Measurements from ENCODE around the gene ARL4D.

The ARL4D gene

GRCh38 chr17:43430936-43431713, 32.3 kb downstream of the ARL4D start:
- DNase-seq, result no peak

DNA sequence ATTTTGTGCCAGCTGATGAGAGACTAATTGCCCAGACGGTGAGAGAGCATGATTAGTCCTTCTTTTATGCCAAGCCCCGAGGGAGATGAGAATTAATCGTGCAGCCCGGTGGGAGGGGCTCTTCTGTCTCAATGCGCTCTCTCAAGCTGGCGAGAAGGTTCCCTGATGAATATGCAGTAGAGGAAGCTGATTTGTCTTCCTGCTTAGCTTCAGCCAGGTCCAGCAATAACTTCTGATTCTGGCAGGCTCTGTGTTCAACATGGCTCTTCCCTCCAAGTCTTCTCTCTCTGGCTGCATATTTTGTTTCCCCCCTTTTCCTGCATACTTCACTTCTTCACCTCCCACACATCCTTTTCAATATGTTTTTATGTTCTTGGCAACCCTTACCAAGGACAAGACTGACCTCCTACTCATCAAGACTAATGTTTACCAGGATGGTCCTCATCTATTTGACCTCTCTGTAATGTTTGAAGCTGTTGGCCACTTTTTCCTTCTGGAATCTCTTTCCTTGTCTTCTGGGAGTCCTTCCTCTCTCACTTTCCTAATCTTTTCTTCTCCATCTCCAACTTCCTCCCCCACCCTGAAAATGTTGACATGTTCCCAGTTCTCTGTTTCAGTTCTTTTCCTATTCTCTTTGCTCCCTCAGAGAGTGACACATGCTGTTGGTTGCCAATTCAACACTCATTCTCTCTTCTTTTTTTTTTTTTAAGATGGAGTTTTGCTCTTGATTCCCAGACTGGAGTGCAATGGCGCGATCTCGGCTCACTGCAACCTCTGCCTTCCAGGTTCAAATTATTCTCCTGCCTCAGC, 33.1 kb downstream of the ARL4D start:
- no peak for DNase-seq

DNA sequence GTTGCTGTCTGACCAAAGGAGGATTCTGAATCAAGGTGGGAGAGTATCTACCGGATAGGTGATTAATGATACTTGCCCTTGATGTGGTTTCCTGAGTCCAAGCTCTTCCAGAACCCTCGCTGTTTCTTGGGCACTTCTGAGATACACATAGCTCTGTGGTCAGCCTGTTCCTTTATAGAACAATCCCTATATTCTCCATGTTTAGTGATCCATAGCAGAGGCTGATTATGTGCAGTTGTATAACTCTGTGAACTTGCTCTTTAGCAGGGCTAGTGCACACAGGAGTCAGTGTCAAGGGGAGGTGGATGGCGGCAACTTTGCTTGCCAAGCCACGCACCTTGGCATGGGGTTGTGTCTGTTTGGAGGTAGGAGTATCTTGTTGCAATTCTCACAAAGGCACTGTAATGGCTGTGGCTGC, 36.1 kb downstream of the ARL4D start:
- no peak for DNase-seq

GRCh38 chr17:43437756-43438155, 39.0 kb downstream of the ARL4D start:
- DNase-seq, result no peak

DNA sequence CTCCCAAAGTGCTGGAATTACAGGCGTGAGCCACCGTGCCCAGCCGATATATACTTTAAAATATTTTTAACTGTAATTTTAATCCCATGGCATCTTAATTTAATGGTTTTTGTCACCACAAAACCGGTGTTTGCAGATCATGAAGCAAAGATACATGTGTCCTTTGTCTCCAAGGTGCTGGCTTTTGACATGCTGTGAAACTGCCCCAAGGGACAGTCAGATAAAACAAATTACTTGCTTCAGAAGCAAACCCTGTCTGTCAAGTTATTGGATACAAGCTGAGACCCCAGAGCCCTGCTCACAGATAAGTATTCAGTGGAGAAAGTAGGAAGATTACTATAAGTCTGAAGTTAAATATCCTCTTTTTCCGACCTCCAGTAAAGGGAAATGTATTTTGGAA, 39.8 kb downstream of the ARL4D start:
- no peak for DNase-seq

DNA sequence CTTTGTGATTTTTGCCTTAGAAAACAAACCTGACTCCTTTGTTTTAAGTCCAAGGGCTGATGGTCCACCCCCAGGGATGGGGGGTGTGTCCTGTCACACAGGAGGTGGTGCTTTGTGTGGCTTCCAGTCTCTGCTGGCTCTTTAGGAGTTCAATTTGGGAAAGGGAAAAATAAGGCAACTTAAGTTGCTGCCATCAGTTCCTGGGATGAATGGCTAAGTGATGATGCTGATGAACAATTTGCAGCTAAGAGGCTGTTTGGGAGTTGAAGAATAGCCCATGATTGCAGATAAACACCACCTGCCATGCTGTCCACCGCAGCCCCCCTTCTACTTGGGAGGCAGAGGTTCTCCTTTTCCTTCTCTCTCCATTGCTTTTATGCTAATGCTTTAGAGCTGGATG, 40.2 kb downstream of the ARL4D start:
- DNase-seq, result no peak

DNA sequence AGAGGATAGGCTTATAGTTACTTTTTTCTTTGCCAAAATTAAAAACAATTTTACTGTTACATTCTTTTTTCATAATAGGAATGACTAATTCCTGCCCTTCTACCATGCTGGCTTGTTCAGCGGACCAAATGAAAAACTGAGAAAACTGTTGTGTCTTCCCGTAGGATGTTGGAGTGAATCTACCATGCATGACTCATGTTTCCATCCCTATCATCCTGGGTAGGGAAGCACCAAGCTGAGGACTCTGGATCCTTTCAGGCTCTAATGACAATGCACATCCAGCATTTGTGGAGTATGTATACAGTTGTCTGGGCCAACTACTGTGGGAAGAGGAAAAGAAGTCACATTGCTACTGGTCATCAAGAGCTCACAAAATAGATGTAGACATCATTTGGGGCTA, 43.9 kb downstream of the ARL4D start:
- no peak for DNase-seq

DNA sequence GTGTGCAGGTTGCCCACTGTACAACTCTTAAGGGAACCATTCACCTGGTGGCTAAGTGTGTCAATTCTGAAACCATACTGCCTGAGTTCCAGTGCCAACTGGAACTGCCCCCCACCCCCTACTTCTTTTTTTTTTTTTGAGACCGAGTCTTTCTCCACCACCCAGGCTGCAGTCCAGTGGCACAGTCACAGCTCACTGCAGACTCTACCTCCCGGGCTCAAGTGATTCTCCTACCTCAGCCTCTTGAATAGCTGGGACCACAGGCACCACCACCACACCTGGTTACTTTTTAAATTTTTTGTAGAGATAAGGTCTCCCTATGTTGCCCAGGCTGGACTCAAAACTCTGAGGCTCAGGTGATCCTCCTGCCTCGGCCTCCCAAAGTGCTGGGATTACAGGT, 44.6 kb downstream of the ARL4D start:
- no peak for DNase-seq

DNA sequence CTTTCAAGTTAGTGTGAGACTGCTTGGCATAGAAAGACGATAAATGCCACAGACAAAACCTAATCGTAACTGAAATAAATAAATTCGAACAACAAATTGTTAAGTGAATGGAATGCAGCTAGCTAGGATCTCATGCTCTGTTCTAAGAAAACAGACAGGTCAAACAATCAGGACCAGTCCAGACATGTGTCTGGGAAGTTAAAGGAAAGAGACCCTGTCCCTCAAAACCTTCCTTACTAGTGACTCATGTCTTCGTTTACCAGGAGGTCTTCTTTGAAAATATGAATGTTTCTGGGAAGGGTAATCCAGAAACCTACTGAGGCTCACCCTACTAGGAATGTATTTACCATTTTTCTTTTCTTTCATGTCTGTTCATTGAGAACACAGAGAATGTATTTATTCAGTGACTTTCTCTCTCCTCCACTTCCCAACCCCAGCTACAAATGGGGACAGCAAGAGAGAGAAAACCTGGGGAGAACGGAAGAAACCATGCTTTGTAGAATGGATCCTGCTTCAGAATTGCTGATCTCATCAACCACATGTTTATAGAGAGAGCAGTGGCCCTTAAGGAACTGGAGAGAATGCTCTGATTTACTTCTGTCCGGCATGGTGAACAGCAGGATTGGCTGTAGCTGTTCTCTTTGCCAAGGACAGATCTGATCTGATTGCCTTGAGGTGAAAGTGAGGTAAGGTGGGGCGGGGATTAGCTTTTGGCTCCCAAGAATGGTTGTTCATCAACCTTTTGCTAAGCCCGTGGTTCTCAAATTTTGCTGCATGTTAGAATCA, 45.6 kb downstream of the ARL4D start:
- DNase-seq, result no peak

GRCh38 chr17:43445009-43445589, 46.3 kb downstream of the ARL4D start:
- no peak for DNase-seq

DNA sequence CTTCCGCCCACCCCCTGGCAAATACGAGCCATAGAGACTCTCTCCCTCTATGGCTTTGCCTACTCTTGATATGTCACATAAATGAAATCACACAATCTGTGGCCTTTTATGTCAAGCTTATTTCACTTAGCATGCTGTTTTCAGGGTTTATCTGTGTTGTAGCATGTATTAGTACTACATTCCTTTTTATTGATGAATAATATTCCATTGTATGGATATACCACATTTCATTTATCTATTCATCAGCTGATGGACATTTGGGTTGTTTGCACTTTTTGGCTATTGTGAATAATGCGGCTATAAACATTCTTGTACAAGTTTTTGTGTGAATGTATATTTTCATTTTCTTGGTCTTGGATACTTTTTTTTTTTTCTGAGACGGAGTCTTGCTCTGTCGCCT, 48.0 kb downstream of the ARL4D start:
- DNase-seq, result no peak

GRCh38 chr17:43448720-43449469, 50.1 kb downstream of the ARL4D start:
- DNase-seq, result no peak

- no peak for DNase-seq
Measured at GRCh38 chr17:43449470-43450248, 50.9 kb downstream of the ARL4D start.
